H9 (cell line): ENCODE measurements around the gene SASS6. TPM values are rescaled to one million over a fixed set of nuclear protein-coding genes. Genes with fewer than 3 reads are reported as not detected.

ENCODE experiments used
- DNase-seq: peaks from one replicate; pipeline ENCODE4 v3.0.0-alpha.2; 2017
- H2AFZ ChIP-seq: one replicate; pipeline ENCODE4 v1.6.1; 2013; ENCODE audit warnings: mild to moderate bottlenecking, low read length, control low read depth, moderate library complexity
- H2AK5ac ChIP-seq: 2 replicates; pipeline ENCODE4 v1.6.1; 2013; ENCODE audit warnings: low read length, control low read depth, mixed read lengths; ENCODE audit not compliant: insufficient read length
- H2BK120ac ChIP-seq: one replicate; pipeline ENCODE4 v1.6.1; 2013; ENCODE audit warnings: low read depth, mild to moderate bottlenecking, low read length, control low read depth, inconsistent platforms; ENCODE audit not compliant: poor library complexity, severe bottlenecking
- H2BK12ac ChIP-seq: 2 replicates; pipeline ENCODE4 v1.6.1; 2013; ENCODE audit warnings: low read length, control low read depth, mixed read lengths, low read depth; ENCODE audit not compliant: insufficient read length
- H2BK15ac ChIP-seq: 2 replicates; pipeline ENCODE4 v1.6.1; 2013; ENCODE audit warnings: low read depth, low read length, control low read depth
- H2BK20ac ChIP-seq: one replicate; pipeline ENCODE4 v1.6.1; 2013; ENCODE audit warnings: low read depth, mild to moderate bottlenecking, low read length, control low read depth, inconsistent platforms; ENCODE audit not compliant: poor library complexity, severe bottlenecking
- H2BK5ac ChIP-seq: 2 replicates; pipeline ENCODE4 v1.6.1; 2013; ENCODE audit warnings: low read length, control low read depth, mixed read lengths; ENCODE audit not compliant: insufficient read length
- H3K14ac ChIP-seq: 2 replicates; pipeline ENCODE4 v1.6.1; 2013; ENCODE audit warnings: low read length, control low read depth; ENCODE audit not compliant: insufficient read depth
- H3K18ac ChIP-seq: 2 replicates; pipeline ENCODE4 v1.6.1; 2013; ENCODE audit warnings: low read depth, mild to moderate bottlenecking, mixed read lengths, low read length, control low read depth; ENCODE audit not compliant: insufficient read length
- H3K23ac ChIP-seq: 2 replicates; pipeline ENCODE4 v1.6.1; 2013; ENCODE audit warnings: low read length, control low read depth, mixed read lengths, low read depth; ENCODE audit not compliant: insufficient read length
- H3K23me2 ChIP-seq: 2 replicates; pipeline ENCODE4 v1.6.1; 2013; ENCODE audit warnings: low read depth, mild to moderate bottlenecking, mixed read lengths, low read length, control low read depth; ENCODE audit not compliant: insufficient read length, poor library complexity, severe bottlenecking
- H3K27ac ChIP-seq: 2 replicates; pipeline ENCODE4 v1.5.1; 2013; ENCODE audit warnings: low read length, control low read depth, mixed read lengths, low read depth; ENCODE audit not compliant: insufficient read length
- H3K27me3 ChIP-seq: 2 replicates; pipeline ENCODE4 v1.6.1; 2013; ENCODE audit warnings: low read length, control low read depth, inconsistent platforms; ENCODE audit not compliant: insufficient read depth
- H3K4ac ChIP-seq: 2 replicates; pipeline ENCODE4 v1.6.1; 2013; ENCODE audit warnings: low read depth, mild to moderate bottlenecking, control low read depth, inconsistent platforms, low read length, moderate library complexity
- H3K4me1 ChIP-seq: 2 replicates; pipeline ENCODE4 v1.6.1; 2013; ENCODE audit warnings: low read length, control low read depth, inconsistent platforms; ENCODE audit not compliant: insufficient read depth
- H3K4me2 ChIP-seq: 2 replicates; pipeline ENCODE4 v1.6.1; 2013; ENCODE audit warnings: low read length, control low read depth, mixed read lengths; ENCODE audit not compliant: insufficient read length, insufficient read depth
- H3K56ac ChIP-seq: 2 replicates; pipeline ENCODE4 v1.6.1; 2013; ENCODE audit warnings: low read depth, mild to moderate bottlenecking, mixed read lengths, low read length, control low read depth; ENCODE audit not compliant: insufficient read length
- H3K79me1 ChIP-seq: 2 replicates; pipeline ENCODE4 v1.6.1; 2013; ENCODE audit warnings: low read depth, mild to moderate bottlenecking, moderate library complexity, low read length, control low read depth, inconsistent platforms; ENCODE audit not compliant: insufficient read depth, poor library complexity, severe bottlenecking
- H3K79me2 ChIP-seq: 2 replicates; pipeline ENCODE4 v1.6.1; 2013; ENCODE audit warnings: low read length, control low read depth, inconsistent platforms; ENCODE audit not compliant: insufficient read depth
- H3K9ac ChIP-seq: 2 replicates; pipeline ENCODE4 v1.6.1; 2013; ENCODE audit warnings: low read length, control low read depth, mixed read lengths; ENCODE audit not compliant: insufficient read length; ENCODE audit errors: extremely low read depth
- H3K9me3 ChIP-seq: one replicate; pipeline ENCODE4 v1.6.1; 2013; ENCODE audit warnings: low read depth, low read length, inconsistent platforms; ENCODE audit not compliant: control insufficient read depth
- H3T11ph ChIP-seq: one replicate; pipeline ENCODE4 v1.6.1; 2013; ENCODE audit warnings: mild to moderate bottlenecking, low read length, control low read depth, inconsistent platforms
- H4K20me1 ChIP-seq: one replicate; pipeline ENCODE4 v1.6.1; 2013; ENCODE audit not compliant: control insufficient read depth, insufficient read length, insufficient read depth
- H4K5ac ChIP-seq: 2 replicates; pipeline ENCODE4 v1.6.1; 2013; ENCODE audit warnings: low read depth, mild to moderate bottlenecking, mixed read lengths, low read length, control low read depth; ENCODE audit not compliant: insufficient read length
- H4K8ac ChIP-seq: replicated peaks from 2 replicates; pipeline ENCODE4 v1.6.1; 2013; ENCODE audit warnings: low read length, control low read depth, mixed read lengths, low read depth; ENCODE audit not compliant: insufficient read length
- H4K91ac ChIP-seq: 2 replicates; pipeline ENCODE4 v1.6.1; 2013; ENCODE audit warnings: low read depth, mild to moderate bottlenecking, moderate library complexity, mixed read lengths, low read length, control low read depth; ENCODE audit not compliant: insufficient read length
- H3K27ac Mint-ChIP-seq, 3 experiments: 2 replicates in 2 of 3; 3 replicates in 1 of 3; pipeline ENCODE4 v1.8.0; 2020 to 2021; ENCODE audit warnings: mixed read lengths in 3 of 3, mild to moderate bottlenecking in 1 of 3, moderate library complexity in 1 of 3
- H3K27me3 Mint-ChIP-seq: 2 replicates; pipeline ENCODE4 v1.8.0; 2021; ENCODE audit warnings: low read depth, mild to moderate bottlenecking, moderate library complexity, mixed read lengths
- H3K36me3 Mint-ChIP-seq, 3 experiments: 2 replicates in 2 of 3; 3 replicates in 1 of 3; pipeline ENCODE4 v1.8.0; 2020 to 2021; ENCODE audit warnings: low read depth in 3 of 3, mixed read lengths in 3 of 3; ENCODE audit not compliant: insufficient read depth in 1 of 3
- H3K4me1 Mint-ChIP-seq, 2 experiments: 2 replicates each; pipeline ENCODE4 v1.8.0; 2020; ENCODE audit warnings: mixed read lengths in 2 of 2
- H3K4me3 Mint-ChIP-seq, 2 experiments: 2 replicates in 1 of 2; 3 replicates in 1 of 2; pipeline ENCODE4 v1.8.0; 2020 to 2021; ENCODE audit warnings: mild to moderate bottlenecking in 2 of 2, mixed read lengths in 2 of 2, moderate library complexity in 1 of 2
- H3K9me3 Mint-ChIP-seq, 2 experiments: 2 replicates in 1 of 2; 3 replicates in 1 of 2; pipeline ENCODE4 v1.8.0; 2020; ENCODE audit warnings: mild to moderate bottlenecking in 2 of 2, mixed read lengths in 2 of 2, moderate library complexity in 1 of 2
- CTCF ChIP-seq: fragments of 200-600 bp; sonication (generic); conservative IDR thresholded peaks from 3 replicates; pipeline ENCODE4 v1.8.0; 2021; ENCODE audit warnings: antibody characterized with exemption, mild to moderate bottlenecking
- WGBS: extraction: QIAGEN DNeasy Blood & Tissue Kit; methylation state at CpG from one replicate; pipeline ENCODE4 v1.1.7; 2013; ENCODE audit warnings: missing lambda C conversion rate, low lambda C conversion rate, mixed read lengths; ENCODE audit not compliant: insufficient read length; ENCODE audit errors: extremely low coverage; 5-methylcytosine and 5-hydroxymethylcytosine counted together
- total RNA-seq: library from RNA; stranded (reverse); gene quantifications from 2 replicates; pipeline ENCODE4 v1.2.1, GENCODE V29; 2021

SASS6 gene
- total RNA-seq, 1 experiment from 2014 or later, result 15.2 TPM

- no peaks in the 10 kb centered on the region for H4K20me1 ChIP-seq
- H3K27me3 Mint-ChIP-seq, result no peaks in the 10 kb centered on the region
- peak overlapping the region in 2 of 3 experiments; percentile 38 to 79; a peak in 3 of 7 replicates for H3K27ac Mint-ChIP-seq
- no peaks in the 10 kb centered on the region for H3K36me3 Mint-ChIP-seq
- no peaks in the 10 kb centered on the region for H3K4me1 ChIP-seq
- H2AFZ ChIP-seq, result no peak overlapping the region
- no peak overlapping the region for H3K18ac ChIP-seq
- no peaks in the 10 kb centered on the region for H3K9me3 Mint-ChIP-seq
- H2BK120ac ChIP-seq, result no peak overlapping the region
- no peak for TF ChIP-seq CTCF
- no peak overlapping the region for H2BK12ac ChIP-seq
- H3K4me2 ChIP-seq, result no peak overlapping the region
- H2AK5ac ChIP-seq, result no peak overlapping the region
- H4K8ac ChIP-seq, result no peak overlapping the region
- no peak overlapping the region for H3K56ac ChIP-seq
- H2BK20ac ChIP-seq, result no peak overlapping the region
- no CpG with 5 or more reads among the region's 2 CpGs for WGBS
- H3K79me1 ChIP-seq, result no peaks in the 10 kb centered on the region
- H3K14ac ChIP-seq, result no peak overlapping the region
- no peaks in the 10 kb centered on the region for H3K9me3 ChIP-seq
- H2BK15ac ChIP-seq, result no peak overlapping the region
- H2BK5ac ChIP-seq, result no peak overlapping the region
- H3K27ac ChIP-seq, result no peak overlapping the region
- H4K91ac ChIP-seq, result no peak overlapping the region
- no peaks in the 10 kb centered on the region for H3K27me3 ChIP-seq
- no peak overlapping the region for H3T11ph ChIP-seq
- no peak overlapping the region for H3K4ac ChIP-seq
- no peak overlapping the region for H3K9ac ChIP-seq
- no peak for DNase-seq
- H3K23ac ChIP-seq, result no peak overlapping the region
- H3K23me2 ChIP-seq, result no peaks in the 10 kb centered on the region
- peaks cover 4 to 5% of the 10 kb centered on the region in 2 experiments for H3K4me1 Mint-ChIP-seq
- no peaks in the 10 kb centered on the region for H3K79me2 ChIP-seq
- no peak overlapping the region for H4K5ac ChIP-seq
- no peak overlapping the region for H3K4me3 Mint-ChIP-seq
These were observed 31.5 kb upstream of the SASS6 start for GRCh38 chr1:100164216-100164615.
